T-helper 2 cell treated with Interferon-gamma antibody and Interleukin-4, amounts not matched to agents 5 μg/mL and 100 μg/mL, for 36 hours (primary cell): ENCODE data around the gene GRIP1.
A peak's percentile ranks its signal among the peaks of the same experiment; 100 is the strongest.

Experiments
- DNase-seq: peaks from one replicate; pipeline ENCODE4 v3.0.0; 2021; ENCODE audit warnings: low spot score
- H3K27ac Mint-ChIP-seq: one replicate; pipeline ENCODE4 v1.8.0; 2021; ENCODE audit warnings: mild to moderate bottlenecking, mixed read lengths
- H3K27me3 Mint-ChIP-seq: one replicate; pipeline ENCODE4 v1.8.0; 2021; ENCODE audit warnings: low read depth, mixed read lengths
- H3K36me3 Mint-ChIP-seq: one replicate; pipeline ENCODE4 v1.8.0; 2021; ENCODE audit warnings: low read depth, mixed read lengths
- H3K4me1 Mint-ChIP-seq: one replicate; pipeline ENCODE4 v1.8.0; 2021; ENCODE audit warnings: low read depth, mixed read lengths
- H3K4me3 Mint-ChIP-seq: one replicate; pipeline ENCODE4 v1.8.0; 2022; ENCODE audit warnings: mild to moderate bottlenecking, moderate library complexity, mixed read lengths
- H3K9me3 Mint-ChIP-seq: one replicate; pipeline ENCODE4 v1.8.0; 2021; ENCODE audit warnings: mixed read lengths

GRIP1 gene

DNA sequence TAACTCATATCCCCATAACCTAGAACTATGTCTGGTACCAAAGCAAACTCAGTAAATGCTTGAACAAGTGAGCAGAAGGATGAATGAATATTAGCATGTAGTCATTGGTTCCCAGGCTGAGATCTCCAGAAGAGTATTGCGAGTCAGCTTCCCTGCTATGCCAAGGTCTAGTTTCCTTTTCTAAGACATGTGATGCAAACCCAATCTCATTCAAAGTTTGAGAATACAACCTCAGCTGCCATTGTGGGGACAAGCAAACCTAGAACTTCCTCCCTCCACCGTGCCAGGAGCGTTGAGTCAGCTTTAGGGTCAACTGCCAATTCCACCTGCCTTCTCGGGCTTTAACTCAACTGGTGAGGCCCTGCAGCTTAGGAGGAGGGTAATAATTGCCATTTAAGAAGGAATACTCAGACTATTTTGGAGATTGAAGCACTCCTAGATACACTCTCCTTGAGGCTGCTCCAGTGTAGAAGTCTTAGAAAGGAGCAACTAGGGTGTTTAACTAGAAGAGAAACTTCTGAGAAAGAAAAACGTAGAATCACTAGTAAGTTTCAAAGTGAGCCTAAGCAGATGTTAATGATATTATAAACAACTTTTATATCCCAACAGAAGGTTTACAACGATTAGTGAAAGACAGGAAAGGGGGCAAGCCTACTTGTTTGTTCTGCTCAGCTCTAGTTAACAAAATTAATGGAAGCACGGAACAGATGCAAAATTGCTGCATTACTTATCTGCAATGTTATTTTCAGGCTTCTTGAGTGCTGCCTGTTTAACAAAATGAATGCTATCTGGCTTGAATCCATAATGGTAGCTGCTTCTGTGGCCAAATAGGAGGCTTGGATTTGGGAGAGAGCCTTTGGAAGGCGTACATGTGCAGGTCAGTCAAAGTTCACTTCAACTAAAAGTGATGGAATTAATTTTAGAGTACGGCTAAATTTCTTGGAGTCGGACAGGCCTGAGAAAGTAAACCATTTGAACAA lies 279.7 kb downstream of the GRIP1 start:
- H3K27ac Mint-ChIP-seq, result no peak overlapping the region
- H3K4me1 Mint-ChIP-seq, result peaks cover 3% of the 10 kb centered on the region
- DNase-seq, result no peak
- H3K9me3 Mint-ChIP-seq, result no peaks in the 10 kb centered on the region
- H3K36me3 Mint-ChIP-seq, result no peaks in the 10 kb centered on the region
- no peak overlapping the region for H3K4me3 Mint-ChIP-seq
- H3K27me3 Mint-ChIP-seq, result peaks cover 22% of the 10 kb centered on the region

DNA sequence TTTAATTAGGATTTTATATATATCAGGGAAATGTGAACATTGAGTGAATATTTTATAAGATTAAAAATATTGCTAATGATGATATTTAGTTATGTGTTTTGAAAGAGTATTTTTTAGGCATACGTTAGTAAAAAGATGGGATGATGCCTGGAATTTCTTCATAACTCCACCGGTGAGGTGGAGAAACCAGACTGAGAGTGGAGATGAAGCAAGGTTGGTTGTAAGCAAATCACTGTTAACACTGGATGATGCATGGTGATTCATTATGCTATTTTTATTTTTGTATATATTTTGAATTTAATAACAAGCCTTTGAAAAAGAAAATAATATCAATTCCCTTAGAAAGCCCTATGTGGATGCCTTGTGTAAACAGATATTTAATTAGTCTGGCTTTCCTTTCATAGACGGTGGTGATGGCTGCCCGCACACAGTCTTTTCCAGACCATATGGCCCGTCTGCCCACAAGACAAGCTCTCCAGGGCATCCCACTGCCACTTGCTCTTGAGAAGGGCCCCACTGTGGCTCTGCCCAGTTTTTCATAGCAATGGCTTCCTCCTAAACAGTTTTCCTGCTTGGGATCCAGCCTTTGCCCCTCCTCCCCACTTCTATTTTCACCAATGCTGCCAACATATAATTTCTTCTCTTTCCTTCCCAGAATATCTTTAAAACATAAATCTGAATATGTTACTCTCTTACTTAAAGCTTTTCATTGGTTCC lies 281.1 kb downstream of the GRIP1 start:
- H3K27me3 Mint-ChIP-seq, result peaks cover 23% of the 10 kb centered on the region
- H3K4me1 Mint-ChIP-seq, result peaks cover 9% of the 10 kb centered on the region
- no peak overlapping the region for H3K27ac Mint-ChIP-seq
- no peaks in the 10 kb centered on the region for H3K36me3 Mint-ChIP-seq
- no peak for DNase-seq
- H3K9me3 Mint-ChIP-seq, result no peaks in the 10 kb centered on the region
- no peak overlapping the region for H3K4me3 Mint-ChIP-seq

- Mint-ChIP-seq H3K4me3 (peak overlapping the region; percentile 16), H3K36me3 (no peaks in the 10 kb centered on the region), H3K27ac (no peak overlapping the region), H3K4me1 (peaks cover 9% of the 10 kb centered on the region), H3K27me3 (peaks cover 44% of the 10 kb centered on the region), H3K9me3 (no peaks in the 10 kb centered on the region)
- DNase-seq, result no peak
These were observed 285.0 kb downstream of the GRIP1 start for GRCh38 chr12:66393890-66394289.

DNA sequence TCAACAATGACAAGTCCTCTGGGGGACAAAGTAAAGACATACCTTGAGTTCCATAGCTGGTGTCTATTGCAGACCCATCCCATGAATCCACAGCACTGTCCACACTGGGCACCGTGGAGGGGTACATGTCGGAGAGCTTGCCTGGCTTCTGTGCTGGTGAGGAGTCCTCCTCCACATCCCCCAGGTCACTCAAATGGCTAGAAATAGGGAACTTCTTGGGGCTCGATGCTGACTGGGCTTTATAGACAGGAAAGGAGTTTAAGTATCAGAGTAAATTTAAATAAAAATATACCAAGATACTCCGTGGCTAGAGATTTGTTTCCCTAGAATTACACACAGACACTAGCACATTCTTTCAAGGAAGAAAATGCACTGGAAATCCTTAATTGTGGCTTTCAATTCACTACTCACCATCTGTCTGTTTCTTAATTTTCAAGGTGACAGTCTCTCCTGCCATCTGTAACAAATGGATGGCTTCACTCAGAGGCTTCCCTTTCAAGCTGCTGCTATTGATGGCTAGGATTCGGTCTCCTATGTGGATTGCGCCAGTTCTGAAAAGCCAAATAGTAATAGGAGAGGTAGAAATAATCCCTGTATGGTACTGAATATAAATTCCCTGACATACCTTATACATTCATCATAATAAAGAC lies 286.5 kb downstream of the GRIP1 start:
- Mint-ChIP-seq H3K27ac (no peak overlapping the region), H3K36me3 (no peaks in the 10 kb centered on the region), H3K4me3 (no peak overlapping the region), H3K4me1 (peaks cover 9% of the 10 kb centered on the region), H3K9me3 (no peaks in the 10 kb centered on the region), H3K27me3 (peaks cover 48% of the 10 kb centered on the region)
- no peak for DNase-seq

GRCh38 chr12:66388517-66388916 lies 290.4 kb downstream of the GRIP1 start:
- DNase-seq, result no peak
- Mint-ChIP-seq H3K4me1 (peaks cover 4% of the 10 kb centered on the region), H3K36me3 (peaks cover 3% of the 10 kb centered on the region), H3K9me3 (no peaks in the 10 kb centered on the region), H3K27me3 (peaks cover 32% of the 10 kb centered on the region), H3K27ac (no peak overlapping the region), H3K4me3 (no peak overlapping the region)

DNA sequence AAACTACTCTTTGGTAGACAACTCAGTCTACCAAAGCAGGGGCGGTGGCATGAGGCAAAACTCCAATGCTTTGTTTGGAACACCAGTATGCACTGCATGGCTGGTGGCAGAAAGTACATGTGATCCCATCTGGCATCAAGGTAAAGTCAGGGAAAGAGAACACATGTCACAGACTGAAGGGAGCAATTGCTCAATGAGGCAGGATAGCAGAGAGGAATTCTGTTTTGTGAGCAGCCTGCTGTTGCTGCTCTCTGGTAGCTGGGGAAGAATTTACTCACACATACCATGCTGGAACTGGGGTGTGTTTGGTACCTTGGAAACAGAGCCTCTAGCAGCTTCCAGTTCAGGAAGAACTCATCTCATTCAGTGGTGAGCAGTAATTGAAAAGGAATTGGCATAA lies 291.8 kb downstream of the GRIP1 start:
- Mint-ChIP-seq H3K27me3 (peaks cover 28% of the 10 kb centered on the region), H3K9me3 (no peaks in the 10 kb centered on the region), H3K36me3 (peaks cover 3% of the 10 kb centered on the region), H3K27ac (no peak overlapping the region), H3K4me1 (peaks cover 4% of the 10 kb centered on the region), H3K4me3 (no peak overlapping the region)
- DNase-seq, result no peak

DNA sequence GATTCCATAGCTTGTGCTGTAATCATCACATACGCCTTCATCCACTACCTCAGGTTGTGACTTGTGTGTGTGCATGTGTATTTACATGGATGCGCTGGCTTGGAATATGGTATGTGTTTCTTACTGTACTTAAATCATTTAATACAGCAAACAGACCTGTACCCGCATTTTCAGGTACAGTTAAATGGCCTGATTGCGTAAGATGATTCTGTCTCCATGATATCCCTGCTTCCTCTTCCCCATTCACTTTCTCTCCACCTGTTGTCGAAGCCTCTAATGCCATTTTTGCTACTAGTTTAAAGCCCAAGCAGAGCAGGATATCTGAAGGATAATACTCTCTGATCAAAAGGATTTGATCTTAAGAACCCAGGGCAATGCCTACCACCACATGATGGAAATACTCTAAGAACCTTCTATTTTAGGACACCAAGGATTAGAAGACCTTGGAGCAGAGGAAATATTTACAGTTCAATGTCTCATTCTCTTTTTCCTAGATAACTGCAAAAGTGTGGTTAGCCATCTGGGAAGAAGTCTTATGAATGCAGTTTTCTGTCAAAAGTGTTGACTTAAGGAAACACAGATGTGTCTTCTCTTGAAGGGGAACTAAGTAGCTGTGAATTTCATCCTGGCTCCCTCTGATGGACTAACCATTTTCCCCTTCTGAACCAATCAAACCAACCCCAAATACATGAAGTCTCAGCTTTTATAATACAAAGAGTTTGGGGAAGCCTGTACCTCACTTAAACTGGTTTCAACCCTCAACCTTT lies 297.9 kb downstream of the GRIP1 start:
- H3K36me3 Mint-ChIP-seq, result peaks cover 2% of the 10 kb centered on the region
- H3K27ac Mint-ChIP-seq, result no peak overlapping the region
- DNase-seq, result no peak
- H3K4me3 Mint-ChIP-seq, result no peak overlapping the region
- peaks cover 4% of the 10 kb centered on the region for H3K4me1 Mint-ChIP-seq
- H3K9me3 Mint-ChIP-seq, result no peaks in the 10 kb centered on the region
- H3K27me3 Mint-ChIP-seq, result no peaks in the 10 kb centered on the region

DNA sequence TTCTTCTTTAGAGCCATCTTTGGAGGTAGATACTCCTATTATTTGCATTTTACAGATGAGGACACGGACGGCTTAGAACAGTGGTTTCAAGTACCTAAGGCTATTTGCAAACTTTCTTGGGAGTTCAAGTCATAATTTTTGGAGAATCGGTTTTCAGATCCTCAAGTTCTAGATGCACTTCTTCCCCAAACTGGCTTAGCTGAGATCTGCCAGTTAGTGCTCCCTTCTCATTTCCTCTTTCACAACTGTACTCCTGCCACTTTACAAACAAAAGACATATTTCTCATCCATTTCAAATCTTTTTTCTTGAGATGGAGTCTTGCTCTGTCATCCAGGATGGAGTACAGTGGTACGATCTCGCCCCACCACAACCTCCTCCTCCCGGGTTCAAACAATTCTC lies 299.3 kb downstream of the GRIP1 start:
- Mint-ChIP-seq H3K36me3 (peaks cover 2% of the 10 kb centered on the region), H3K4me1 (peaks cover 4% of the 10 kb centered on the region), H3K9me3 (no peaks in the 10 kb centered on the region), H3K4me3 (no peak overlapping the region), H3K27me3 (no peaks in the 10 kb centered on the region), H3K27ac (no peak overlapping the region)
- no peak for DNase-seq

- Mint-ChIP-seq H3K4me1 (no peaks in the 10 kb centered on the region), H3K27me3 (no peaks in the 10 kb centered on the region), H3K4me3 (no peak overlapping the region), H3K36me3 (peaks cover 1% of the 10 kb centered on the region), H3K27ac (no peak overlapping the region), H3K9me3 (no peaks in the 10 kb centered on the region)
- DNase-seq, result no peak
These were observed 303.3 kb downstream of the GRIP1 start for GRCh38 chr12:66375560-66375959.

DNA sequence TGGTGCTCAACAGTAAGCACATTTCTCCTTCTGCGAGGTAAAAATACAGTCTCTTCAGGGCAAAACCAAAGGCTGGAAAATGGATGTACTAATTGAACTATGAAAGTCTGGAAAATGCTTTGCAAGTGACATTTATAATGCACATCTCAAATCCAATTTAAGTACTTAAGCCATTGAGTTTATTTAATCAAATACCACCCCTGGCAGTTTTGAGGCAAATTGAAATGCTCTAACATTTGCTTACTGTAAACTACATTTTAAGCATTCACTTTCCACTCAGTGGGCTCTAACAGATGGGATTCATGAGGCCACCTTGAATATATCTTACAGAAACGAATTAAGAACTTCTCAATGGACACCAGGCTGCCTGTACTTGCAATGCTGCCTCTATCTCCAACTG lies 306.9 kb downstream of the GRIP1 start:
- H3K4me3 Mint-ChIP-seq, result no peak overlapping the region
- H3K27me3 Mint-ChIP-seq, result no peaks in the 10 kb centered on the region
- no peak for DNase-seq
- H3K4me1 Mint-ChIP-seq, result no peaks in the 10 kb centered on the region
- no peaks in the 10 kb centered on the region for H3K9me3 Mint-ChIP-seq
- no peak overlapping the region for H3K27ac Mint-ChIP-seq
- H3K36me3 Mint-ChIP-seq, result peaks cover 1% of the 10 kb centered on the region

DNA sequence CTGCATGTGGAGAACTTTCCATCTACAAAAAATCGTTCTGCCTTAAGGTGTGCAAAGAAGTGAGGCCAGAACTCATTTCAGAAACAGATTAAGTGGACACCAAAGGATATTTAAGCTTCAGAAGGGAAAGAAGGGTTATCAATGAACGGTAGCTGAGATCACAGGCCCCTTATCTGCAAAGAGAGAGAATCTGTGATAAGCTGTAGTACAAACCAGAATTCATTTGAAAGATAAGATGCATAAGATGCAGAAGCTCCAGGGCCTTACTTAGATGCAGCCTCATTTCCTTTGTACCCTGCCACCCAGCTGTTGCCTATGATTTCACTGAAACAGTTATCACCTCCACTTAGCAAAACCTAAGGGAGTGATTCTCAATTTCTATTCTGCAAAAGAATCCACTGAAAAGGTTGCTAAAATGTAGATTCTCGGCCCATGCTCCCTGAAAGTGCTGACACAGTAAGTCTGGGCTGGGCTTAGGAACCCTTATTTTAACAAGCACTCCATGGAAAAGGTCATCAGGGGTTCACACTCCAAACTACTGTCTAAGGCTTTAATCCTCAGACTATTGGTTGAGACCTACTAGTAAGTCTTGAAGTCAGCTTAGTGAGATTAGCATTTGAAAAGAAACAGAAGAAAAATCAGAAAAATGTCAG lies 311.7 kb downstream of the GRIP1 start:
- no peak overlapping the region for H3K27ac Mint-ChIP-seq
- no peak for DNase-seq
- no peaks in the 10 kb centered on the region for H3K27me3 Mint-ChIP-seq
- no peaks in the 10 kb centered on the region for H3K9me3 Mint-ChIP-seq
- H3K36me3 Mint-ChIP-seq, result peaks cover 2% of the 10 kb centered on the region
- H3K4me1 Mint-ChIP-seq, result no peaks in the 10 kb centered on the region
- no peak overlapping the region for H3K4me3 Mint-ChIP-seq

- Mint-ChIP-seq H3K4me1 (no peaks in the 10 kb centered on the region), H3K9me3 (no peaks in the 10 kb centered on the region), H3K4me3 (no peak overlapping the region), H3K27ac (no peak overlapping the region), H3K27me3 (no peaks in the 10 kb centered on the region), H3K36me3 (peaks cover 2% of the 10 kb centered on the region)
- no peak for DNase-seq
These were observed 313.0 kb downstream of the GRIP1 start for GRCh38 chr12:66365718-66366490.
